IMR-90 (cell line): Measurements from ENCODE around the gene STX8. TPM values are rescaled to one million over a fixed set of nuclear protein-coding genes. Genes with fewer than 3 reads are reported as not detected.

Source experiments
- ATAC-seq: fragments of 200-7000 bp; cut with Tn5 transposase; 2 replicates; pipeline ENCODE4 v1.9.1; 2020; ENCODE audit warnings: low read depth, mild to moderate bottlenecking, moderate library complexity
- BruUV-seq: library from RNA; stranded (reverse); fragments of 400-500 nt; replicated peaks from 2 replicates; lab custom pipeline; 2021; lab: Mats Ljungman, UMichigan
- CTCF ChIA-PET: fragments of 300-600 bp; formaldehyde crosslinking; extraction: SDS; loops from one replicate; lab custom pipeline; 2021; ENCODE audit warnings: antibody characterized with exemption; lab: Yijun Ruan, JAX
- POLR2A ChIA-PET: fragments of 300-600 bp; sonication (Branson Sonifier 250); formaldehyde crosslinking; loops from one replicate; lab custom pipeline; 2022; ENCODE audit warnings: antibody characterized with exemption; ENCODE audit not compliant: unreplicated experiment; lab: Charles Lee
- DNase-seq: peaks from one replicate; pipeline ENCODE4 v3.0.0; 2013
- H2AFZ ChIP-seq: replicated peaks from 2 replicates; pipeline ENCODE3; 2013; ENCODE audit warnings: low read length, mild to moderate bottlenecking; ENCODE audit not compliant: poor library complexity
- H2AK5ac ChIP-seq: 2 replicates; pipeline ENCODE4 v1.6.1; 2013; ENCODE audit warnings: low read depth, low read length, inconsistent platforms
- H2AK9ac ChIP-seq: replicated peaks from 2 replicates; pipeline ENCODE3; 2013; ENCODE audit warnings: mild to moderate bottlenecking, low read depth, low read length, moderate library complexity; ENCODE audit not compliant: poor library complexity
- H2BK120ac ChIP-seq: 2 replicates; pipeline ENCODE4 v1.6.1; 2013; ENCODE audit warnings: low read depth, low read length, inconsistent platforms
- H2BK15ac ChIP-seq: 3 replicates; pipeline ENCODE4 v1.6.1; 2013; ENCODE audit warnings: low read depth, low read length, inconsistent platforms
- H2BK20ac ChIP-seq: 2 replicates; pipeline ENCODE4 v1.6.1; 2013; ENCODE audit warnings: low read depth, mild to moderate bottlenecking, inconsistent platforms, low read length, moderate library complexity
- H2BK5ac ChIP-seq: 2 replicates; pipeline ENCODE4 v1.6.1; 2013; ENCODE audit warnings: mild to moderate bottlenecking, low read depth, low read length, inconsistent platforms; ENCODE audit not compliant: poor library complexity, severe bottlenecking
- H3K14ac ChIP-seq: replicated peaks from 2 replicates; pipeline ENCODE4 v1.6.1; 2013; ENCODE audit warnings: low read depth, low read length, inconsistent platforms
- H3K18ac ChIP-seq: 2 replicates; pipeline ENCODE4 v1.6.1; 2013; ENCODE audit warnings: low read depth, low read length, control low read depth
- H3K23ac ChIP-seq: 2 replicates; pipeline ENCODE4 v1.6.1; 2013; ENCODE audit warnings: low read depth, low read length, inconsistent platforms
- H3K27ac ChIP-seq: 2 replicates; pipeline ENCODE4 v1.5.1; 2013; ENCODE audit warnings: mild to moderate bottlenecking, control low read depth, low read length; ENCODE audit not compliant: insufficient read depth
- H3K27me3 ChIP-seq: 2 replicates; pipeline ENCODE4 v1.6.1; 2013; ENCODE audit warnings: low read length; ENCODE audit not compliant: control insufficient read depth, insufficient read depth
- H3K36me3 ChIP-seq: 2 replicates; pipeline ENCODE4 v1.6.1; 2013; ENCODE audit warnings: low read length, mixed read lengths; ENCODE audit not compliant: control insufficient read depth, insufficient read depth
- H3K4ac ChIP-seq: 2 replicates; pipeline ENCODE4 v1.6.1; 2013; ENCODE audit warnings: low read depth, low read length, inconsistent platforms
- H3K4me1 ChIP-seq: 2 replicates; pipeline ENCODE4 v1.6.1; 2013; ENCODE audit warnings: low read length, mixed read lengths; ENCODE audit not compliant: control insufficient read depth, insufficient read depth
- H3K4me2 ChIP-seq: 2 replicates; pipeline ENCODE4 v1.6.1; 2013; ENCODE audit warnings: low read depth, mild to moderate bottlenecking, control low read depth, low read length, moderate library complexity
- H3K4me3 ChIP-seq: 2 replicates; pipeline ENCODE4 v1.5.1; 2013; ENCODE audit warnings: low read depth, mild to moderate bottlenecking, control low read depth, low read length, moderate library complexity; ENCODE audit not compliant: insufficient read depth
- H3K56ac ChIP-seq: 2 replicates; pipeline ENCODE4 v1.6.1; 2013; ENCODE audit warnings: low read length, inconsistent platforms; ENCODE audit not compliant: insufficient read depth; ENCODE audit errors: extremely low read depth
- H3K79me1 ChIP-seq, 2 experiments: 2 replicates each; pipeline ENCODE4 v1.6.1; 2013; ENCODE audit warnings: low read length in 2 of 2, inconsistent platforms in 1 of 2, low read depth in 1 of 2
- H3K9ac ChIP-seq: 2 replicates; pipeline ENCODE4 v1.6.1; 2013; ENCODE audit warnings: low read depth, low read length, control low read depth
- H3K9me1 ChIP-seq: 2 replicates; pipeline ENCODE4 v1.6.1; 2013; ENCODE audit warnings: low read length, inconsistent platforms; ENCODE audit not compliant: insufficient read depth
- H3K9me3 ChIP-seq: 2 replicates; pipeline ENCODE4 v1.6.1; 2013; ENCODE audit warnings: low read length; ENCODE audit not compliant: control insufficient read depth, insufficient read depth
- H4K20me1 ChIP-seq: 2 replicates; pipeline ENCODE4 v1.6.1; 2013; ENCODE audit warnings: low read length, inconsistent platforms; ENCODE audit not compliant: insufficient read depth
- H4K5ac ChIP-seq: 2 replicates; pipeline ENCODE4 v1.6.1; 2013; ENCODE audit warnings: mild to moderate bottlenecking, low read depth, low read length, control low read depth
- H4K8ac ChIP-seq, 2 experiments: 2 replicates each; pipeline ENCODE4 v1.6.1; 2013; ENCODE audit warnings: low read depth in 2 of 2, low read length in 2 of 2, control low read depth in 1 of 2, inconsistent platforms in 1 of 2
- H4K91ac ChIP-seq: 2 replicates; pipeline ENCODE4 v1.6.1; 2013; ENCODE audit warnings: low read depth, low read length, inconsistent platforms; ENCODE audit not compliant: insufficient read depth
- BHLHE40 ChIP-seq: fragments of 150-350 bp; IDR thresholded peaks from 2 replicates; pipeline ENCODE4 v1.6.1; 2016; ENCODE audit warnings: mild to moderate bottlenecking, low read depth, low read length
- CEBPB ChIP-seq: IDR thresholded peaks from 2 replicates; pipeline ENCODE4 v1.6.1; 2012; ENCODE audit warnings: low read depth, low read length, improper control_type of control experiment
- CHD1 ChIP-seq: IDR thresholded peaks from 2 replicates; pipeline ENCODE4 v1.6.1; 2012; ENCODE audit warnings: low read depth, low read length, improper control_type of control experiment
- CTCF ChIP-seq: conservative IDR thresholded peaks from 2 replicates; pipeline ENCODE4 v1.5.1; 2012; ENCODE audit warnings: mild to moderate bottlenecking, low read depth, low read length, improper control_type of control experiment
- ELK1 ChIP-seq: fragments of 150-350 bp; IDR thresholded peaks from 2 replicates; pipeline ENCODE4 v1.6.1; 2016; ENCODE audit warnings: low read depth, mild to moderate bottlenecking, low read length, moderate library complexity, borderline replicate concordance
- MAFK ChIP-seq: IDR thresholded peaks from 2 replicates; pipeline ENCODE4 v1.6.1; 2012; ENCODE audit warnings: low read depth, low read length, improper control_type of control experiment
- MAZ ChIP-seq: IDR thresholded peaks from 2 replicates; pipeline ENCODE4 v1.6.1; 2012; ENCODE audit warnings: low read depth, mild to moderate bottlenecking, low read length, improper control_type of control experiment, moderate library complexity, borderline replicate concordance
- POLR2A ChIP-seq: IDR thresholded peaks from 2 replicates; pipeline ENCODE4 v1.6.1; 2012; ENCODE audit warnings: mild to moderate bottlenecking, low read depth, low read length
- RAD21 ChIP-seq: IDR thresholded peaks from 2 replicates; pipeline ENCODE4 v1.6.1; 2012; ENCODE audit warnings: low read length, improper control_type of control experiment
- RCOR1 ChIP-seq: IDR thresholded peaks from 2 replicates; pipeline ENCODE4 v1.6.1; 2012; ENCODE audit warnings: mild to moderate bottlenecking, low read length, improper control_type of control experiment; ENCODE audit not compliant: insufficient replicate concordance
- WGBS, 2 experiments: methylation state at CpG; one replicate each; pipeline versions ENCODE4 v1.1.5 to v1.1.7; 2013; ENCODE audit warnings: missing lambda C conversion rate in 2 of 2; ENCODE audit not compliant: insufficient read length in 1 of 2; ENCODE audit errors: extremely low coverage in 2 of 2; 5-methylcytosine and 5-hydroxymethylcytosine counted together
- dilution Hi-C: fragments of 300-500 bp; cut with HindIII; formaldehyde crosslinking; loops from one replicate; pipeline ENCODE4 v1.14.3; 2018; ENCODE audit warnings: low sequenced_read_pairs; ENCODE audit not compliant: unreplicated experiment
- in situ Hi-C: fragments of 300-500 bp; cut with MboI; formaldehyde crosslinking; loops from 3 replicates; pipeline ENCODE4 v1.14.3; 2019; ENCODE audit warnings: low sequenced_read_pairs, inconsistent platforms, mixed read lengths
- intact Hi-C: fragments of 100-400 bp; cut with micrococcal nuclease; formaldehyde crosslinking; loops from 2 replicates; pipeline ENCODE4 v1.10.0; 2022
- polyA plus RNA-seq, 3 experiments: library from polyadenylated mRNA; depleted of rRNA; stranded (reverse); fragments of >200 nt; gene quantifications; 2 replicates each; pipeline ENCODE4 v1.2.3, GENCODE V29; 2012; ENCODE audit warnings: low replicate concordance in 1 of 3
- total RNA-seq: library from RNA; depleted of rRNA; stranded (reverse); fragments of >200 nt; gene quantifications from 2 replicates; pipeline ENCODE4 v1.2.3, GENCODE V29; 2012

STX8 gene
- total and polyA plus RNA-seq, 2 of the 4 experiments (the other 2 are of a cell fraction), result 26.5 to 47.0 TPM

- ATAC-seq (no peak), DNase-seq (no peak)
- no peak overlapping the region for H2BK5ac ChIP-seq
- in situ Hi-C loops (no loop called here), intact Hi-C loops (no loop called here), dilution Hi-C loops (no loop called here)
- no TSS peak for BruUV-seq
- no peaks in the 10 kb centered on the region for H3K79me1 ChIP-seq
- no peak overlapping the region for H2AK9ac ChIP-seq
- ChIA-PET POLR2A (no interaction called here), CTCF (no interaction called here)
- H3K4me3 ChIP-seq, result no peak overlapping the region
- H4K8ac ChIP-seq, result no peak overlapping the region
- H4K20me1 ChIP-seq, result no peaks in the 10 kb centered on the region
- H3K4me2 ChIP-seq, result no peak overlapping the region
- no peak overlapping the region for H2AK5ac ChIP-seq
- no peak overlapping the region for H2AFZ ChIP-seq
- no peak overlapping the region for H4K91ac ChIP-seq
- H3K4me1 ChIP-seq, result peaks cover 6% of the 10 kb centered on the region; the same call in 1 of the 2 replicates
- no peak overlapping the region for H2BK120ac ChIP-seq
- no peak overlapping the region for H3K9ac ChIP-seq
- no peak overlapping the region for H3K23ac ChIP-seq
- H2BK20ac ChIP-seq, result no peak overlapping the region
- H3K36me3 ChIP-seq, result no peaks in the 10 kb centered on the region
- no CpG with 5 or more reads among the region's 5 CpGs for WGBS, 2 experiments
- no peak overlapping the region for H3K56ac ChIP-seq
- H3K14ac ChIP-seq, result no peak overlapping the region
- TF ChIP-seq ELK1 (no peak), BHLHE40 (no peak), RAD21 (no peak), POLR2A (no peak), RCOR1 (no peak), MAFK (no peak), CTCF (no peak), CHD1 (no peak), MAZ (no peak), CEBPB (no peak)
- H3K27ac ChIP-seq, result no peak overlapping the region
- no peak overlapping the region for H3K4ac ChIP-seq
- H2BK15ac ChIP-seq, result no peak overlapping the region
- H3K18ac ChIP-seq, result no peak overlapping the region
- H3K27me3 ChIP-seq, result no peaks in the 10 kb centered on the region
- H3K9me3 ChIP-seq, result no peaks in the 10 kb centered on the region
- no peaks in the 10 kb centered on the region for H3K9me1 ChIP-seq
- H4K5ac ChIP-seq, result no peak overlapping the region
These were observed 353.8 kb downstream of the STX8 start for GRCh38 chr17:9221922-9222180.
